H9 (cell line): ENCODE measurements around the gene RNF5. TPM values are rescaled to one million over a fixed set of nuclear protein-coding genes. Genes with fewer than 3 reads are reported as not detected.

Experiments used
- DNase-seq: peaks from one replicate; pipeline ENCODE4 v3.0.0-alpha.2; 2017
- H2AFZ ChIP-seq: one replicate; pipeline ENCODE4 v1.6.1; 2013; ENCODE audit warnings: mild to moderate bottlenecking, low read length, control low read depth, moderate library complexity
- H2AK5ac ChIP-seq: 2 replicates; pipeline ENCODE4 v1.6.1; 2013; ENCODE audit warnings: low read length, control low read depth, mixed read lengths; ENCODE audit not compliant: insufficient read length
- H2BK120ac ChIP-seq: one replicate; pipeline ENCODE4 v1.6.1; 2013; ENCODE audit warnings: low read depth, mild to moderate bottlenecking, low read length, control low read depth, inconsistent platforms; ENCODE audit not compliant: poor library complexity, severe bottlenecking
- H2BK12ac ChIP-seq: 2 replicates; pipeline ENCODE4 v1.6.1; 2013; ENCODE audit warnings: low read length, control low read depth, mixed read lengths, low read depth; ENCODE audit not compliant: insufficient read length
- H2BK15ac ChIP-seq: 2 replicates; pipeline ENCODE4 v1.6.1; 2013; ENCODE audit warnings: low read depth, low read length, control low read depth
- H2BK20ac ChIP-seq: one replicate; pipeline ENCODE4 v1.6.1; 2013; ENCODE audit warnings: low read depth, mild to moderate bottlenecking, low read length, control low read depth, inconsistent platforms; ENCODE audit not compliant: poor library complexity, severe bottlenecking
- H2BK5ac ChIP-seq: 2 replicates; pipeline ENCODE4 v1.6.1; 2013; ENCODE audit warnings: low read length, control low read depth, mixed read lengths; ENCODE audit not compliant: insufficient read length
- H3K14ac ChIP-seq: 2 replicates; pipeline ENCODE4 v1.6.1; 2013; ENCODE audit warnings: low read length, control low read depth; ENCODE audit not compliant: insufficient read depth
- H3K18ac ChIP-seq: 2 replicates; pipeline ENCODE4 v1.6.1; 2013; ENCODE audit warnings: low read depth, mild to moderate bottlenecking, mixed read lengths, low read length, control low read depth; ENCODE audit not compliant: insufficient read length
- H3K23ac ChIP-seq: 2 replicates; pipeline ENCODE4 v1.6.1; 2013; ENCODE audit warnings: low read length, control low read depth, mixed read lengths, low read depth; ENCODE audit not compliant: insufficient read length
- H3K23me2 ChIP-seq: 2 replicates; pipeline ENCODE4 v1.6.1; 2013; ENCODE audit warnings: low read depth, mild to moderate bottlenecking, mixed read lengths, low read length, control low read depth; ENCODE audit not compliant: insufficient read length, poor library complexity, severe bottlenecking
- H3K27ac ChIP-seq: 2 replicates; pipeline ENCODE4 v1.5.1; 2013; ENCODE audit warnings: low read length, control low read depth, mixed read lengths, low read depth; ENCODE audit not compliant: insufficient read length
- H3K27me3 ChIP-seq: 2 replicates; pipeline ENCODE4 v1.6.1; 2013; ENCODE audit warnings: low read length, control low read depth, inconsistent platforms; ENCODE audit not compliant: insufficient read depth
- H3K4ac ChIP-seq: 2 replicates; pipeline ENCODE4 v1.6.1; 2013; ENCODE audit warnings: low read depth, mild to moderate bottlenecking, control low read depth, inconsistent platforms, low read length, moderate library complexity
- H3K4me1 ChIP-seq: 2 replicates; pipeline ENCODE4 v1.6.1; 2013; ENCODE audit warnings: low read length, control low read depth, inconsistent platforms; ENCODE audit not compliant: insufficient read depth
- H3K4me2 ChIP-seq: 2 replicates; pipeline ENCODE4 v1.6.1; 2013; ENCODE audit warnings: low read length, control low read depth, mixed read lengths; ENCODE audit not compliant: insufficient read length, insufficient read depth
- H3K56ac ChIP-seq: 2 replicates; pipeline ENCODE4 v1.6.1; 2013; ENCODE audit warnings: low read depth, mild to moderate bottlenecking, mixed read lengths, low read length, control low read depth; ENCODE audit not compliant: insufficient read length
- H3K79me1 ChIP-seq: 2 replicates; pipeline ENCODE4 v1.6.1; 2013; ENCODE audit warnings: low read depth, mild to moderate bottlenecking, moderate library complexity, low read length, control low read depth, inconsistent platforms; ENCODE audit not compliant: insufficient read depth, poor library complexity, severe bottlenecking
- H3K79me2 ChIP-seq: 2 replicates; pipeline ENCODE4 v1.6.1; 2013; ENCODE audit warnings: low read length, control low read depth, inconsistent platforms; ENCODE audit not compliant: insufficient read depth
- H3K9ac ChIP-seq: 2 replicates; pipeline ENCODE4 v1.6.1; 2013; ENCODE audit warnings: low read length, control low read depth, mixed read lengths; ENCODE audit not compliant: insufficient read length; ENCODE audit errors: extremely low read depth
- H3K9me3 ChIP-seq: one replicate; pipeline ENCODE4 v1.6.1; 2013; ENCODE audit warnings: low read depth, low read length, inconsistent platforms; ENCODE audit not compliant: control insufficient read depth
- H3T11ph ChIP-seq: one replicate; pipeline ENCODE4 v1.6.1; 2013; ENCODE audit warnings: mild to moderate bottlenecking, low read length, control low read depth, inconsistent platforms
- H4K20me1 ChIP-seq: one replicate; pipeline ENCODE4 v1.6.1; 2013; ENCODE audit not compliant: control insufficient read depth, insufficient read length, insufficient read depth
- H4K5ac ChIP-seq: 2 replicates; pipeline ENCODE4 v1.6.1; 2013; ENCODE audit warnings: low read depth, mild to moderate bottlenecking, mixed read lengths, low read length, control low read depth; ENCODE audit not compliant: insufficient read length
- H4K8ac ChIP-seq: replicated peaks from 2 replicates; pipeline ENCODE4 v1.6.1; 2013; ENCODE audit warnings: low read length, control low read depth, mixed read lengths, low read depth; ENCODE audit not compliant: insufficient read length
- H4K91ac ChIP-seq: 2 replicates; pipeline ENCODE4 v1.6.1; 2013; ENCODE audit warnings: low read depth, mild to moderate bottlenecking, moderate library complexity, mixed read lengths, low read length, control low read depth; ENCODE audit not compliant: insufficient read length
- H3K27ac Mint-ChIP-seq, 3 experiments: 2 replicates in 2 of 3; 3 replicates in 1 of 3; pipeline ENCODE4 v1.8.0; 2020 to 2021; ENCODE audit warnings: mixed read lengths in 3 of 3, mild to moderate bottlenecking in 1 of 3, moderate library complexity in 1 of 3
- H3K27me3 Mint-ChIP-seq: 2 replicates; pipeline ENCODE4 v1.8.0; 2021; ENCODE audit warnings: low read depth, mild to moderate bottlenecking, moderate library complexity, mixed read lengths
- H3K36me3 Mint-ChIP-seq, 3 experiments: 2 replicates in 2 of 3; 3 replicates in 1 of 3; pipeline ENCODE4 v1.8.0; 2020 to 2021; ENCODE audit warnings: low read depth in 3 of 3, mixed read lengths in 3 of 3; ENCODE audit not compliant: insufficient read depth in 1 of 3
- H3K4me1 Mint-ChIP-seq, 2 experiments: 2 replicates each; pipeline ENCODE4 v1.8.0; 2020; ENCODE audit warnings: mixed read lengths in 2 of 2
- H3K4me3 Mint-ChIP-seq, 2 experiments: 2 replicates in 1 of 2; 3 replicates in 1 of 2; pipeline ENCODE4 v1.8.0; 2020 to 2021; ENCODE audit warnings: mild to moderate bottlenecking in 2 of 2, mixed read lengths in 2 of 2, moderate library complexity in 1 of 2
- H3K9me3 Mint-ChIP-seq, 2 experiments: 2 replicates in 1 of 2; 3 replicates in 1 of 2; pipeline ENCODE4 v1.8.0; 2020; ENCODE audit warnings: mild to moderate bottlenecking in 2 of 2, mixed read lengths in 2 of 2, moderate library complexity in 1 of 2
- WGBS: extraction: QIAGEN DNeasy Blood & Tissue Kit; methylation state at CpG from one replicate; pipeline ENCODE4 v1.1.7; 2013; ENCODE audit warnings: missing lambda C conversion rate, low lambda C conversion rate, mixed read lengths; ENCODE audit not compliant: insufficient read length; ENCODE audit errors: extremely low coverage; 5-methylcytosine and 5-hydroxymethylcytosine counted together
- total RNA-seq: library from RNA; stranded (reverse); gene quantifications from 2 replicates; pipeline ENCODE4 v1.2.1, GENCODE V29; 2021
- TF ChIP-seq, protein P1 (sequence below): fragments of 200-600 bp; sonication (generic); conservative IDR thresholded peaks from 3 replicates; pipeline ENCODE4 v1.8.0; 2021; ENCODE audit warnings: antibody characterized with exemption, mild to moderate bottlenecking

Gene RNF5
- total RNA-seq, 1 experiment from 2014 or later = 116 TPM

DNA sequence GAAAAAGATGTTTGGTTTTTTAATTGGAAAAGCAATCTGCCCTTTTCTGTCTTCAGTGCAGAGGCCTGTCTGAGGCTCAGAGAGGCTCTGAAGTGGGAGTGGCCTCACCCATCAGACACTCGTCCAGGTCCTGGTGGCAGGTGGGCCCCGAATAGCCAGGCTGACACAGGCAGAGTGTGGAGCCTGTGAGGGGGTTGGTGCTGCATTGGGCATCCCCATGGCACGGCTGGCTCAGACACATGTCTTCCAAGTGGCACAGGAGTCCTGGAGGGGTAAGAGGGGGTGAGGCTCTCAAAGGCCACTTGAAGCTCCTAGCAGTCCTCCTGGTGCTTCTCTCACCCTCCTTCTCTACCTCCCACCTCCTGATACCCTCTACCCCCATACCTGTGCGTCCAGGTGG is 41.8 kb downstream of the RNF5 start:
- no peak overlapping the region for H2BK5ac ChIP-seq
- 0 out of 2 replicates have a peak, but pooled peaks cover 6% of the 10 kb centered on the region for H3K4me1 ChIP-seq
- no peak overlapping the region for H4K8ac ChIP-seq
- no peak overlapping the region for H3K18ac ChIP-seq
- H3K9me3 Mint-ChIP-seq = no peaks in the 10 kb centered on the region
- no peak overlapping the region for H3K56ac ChIP-seq
- H3K23me2 ChIP-seq = peaks cover 3% of the 10 kb centered on the region
- H3K27ac Mint-ChIP-seq = no peak overlapping the region
- H2BK15ac ChIP-seq = no peak overlapping the region
- no peak overlapping the region for H4K91ac ChIP-seq
- H3K14ac ChIP-seq = no peak overlapping the region
- H3K4me2 ChIP-seq = no peak overlapping the region
- H3K9me3 ChIP-seq = no peaks in the 10 kb centered on the region
- no peaks in the 10 kb centered on the region for H3K27me3 ChIP-seq
- TF ChIP-seq, protein P1, sequence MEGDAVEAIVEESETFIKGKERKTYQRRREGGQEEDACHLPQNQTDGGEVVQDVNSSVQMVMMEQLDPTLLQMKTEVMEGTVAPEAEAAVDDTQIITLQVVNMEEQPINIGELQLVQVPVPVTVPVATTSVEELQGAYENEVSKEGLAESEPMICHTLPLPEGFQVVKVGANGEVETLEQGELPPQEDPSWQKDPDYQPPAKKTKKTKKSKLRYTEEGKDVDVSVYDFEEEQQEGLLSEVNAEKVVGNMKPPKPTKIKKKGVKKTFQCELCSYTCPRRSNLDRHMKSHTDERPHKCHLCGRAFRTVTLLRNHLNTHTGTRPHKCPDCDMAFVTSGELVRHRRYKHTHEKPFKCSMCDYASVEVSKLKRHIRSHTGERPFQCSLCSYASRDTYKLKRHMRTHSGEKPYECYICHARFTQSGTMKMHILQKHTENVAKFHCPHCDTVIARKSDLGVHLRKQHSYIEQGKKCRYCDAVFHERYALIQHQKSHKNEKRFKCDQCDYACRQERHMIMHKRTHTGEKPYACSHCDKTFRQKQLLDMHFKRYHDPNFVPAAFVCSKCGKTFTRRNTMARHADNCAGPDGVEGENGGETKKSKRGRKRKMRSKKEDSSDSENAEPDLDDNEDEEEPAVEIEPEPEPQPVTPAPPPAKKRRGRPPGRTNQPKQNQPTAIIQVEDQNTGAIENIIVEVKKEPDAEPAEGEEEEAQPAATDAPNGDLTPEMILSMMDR = no peak
- peaks cover 13% of the 10 kb centered on the region for H3K27me3 Mint-ChIP-seq
- H3K79me1 ChIP-seq = no peaks in the 10 kb centered on the region
- H3K4ac ChIP-seq = no peak overlapping the region
- no peak overlapping the region for H3T11ph ChIP-seq
- no peak for DNase-seq
- no peak overlapping the region for H2AFZ ChIP-seq
- H3K4me3 Mint-ChIP-seq = no peak overlapping the region
- H2AK5ac ChIP-seq = no peak overlapping the region
- no peaks in the 10 kb centered on the region for H4K20me1 ChIP-seq
- H3K9ac ChIP-seq = no peak overlapping the region
- no CpG with 5 or more reads among the region's 4 CpGs for WGBS
- H2BK20ac ChIP-seq = no peak overlapping the region
- H3K36me3 Mint-ChIP-seq = peaks cover 0 to 1% (median 0%) of the 10 kb centered on the region in 3 experiments; a peak in 1 of 7 replicates
- H3K4me1 Mint-ChIP-seq = peaks cover 18% of the 10 kb centered on the region in 2 experiments
- H3K27ac ChIP-seq = no peak overlapping the region
- H2BK12ac ChIP-seq = no peak overlapping the region
- H4K5ac ChIP-seq = no peak overlapping the region
- H2BK120ac ChIP-seq = no peak overlapping the region
- H3K23ac ChIP-seq = no peak overlapping the region
- no peaks in the 10 kb centered on the region for H3K79me2 ChIP-seq
